Neutrophil (primary cell): ENCODE measurements around the gene LAIR1.
A peak's percentile ranks its signal among the peaks of the same experiment; 100 is the strongest.
"Not testable (repeated sequence)": the region's sequence is repeated elsewhere in the genome, so short reads cannot be mapped to it uniquely, and the experiment has no call there.

Experiments
- H3K27ac ChIP-seq: fragments of 200-600 bp; sonication (generic); 2 replicates; pipeline ENCODE4 v1.5.1; 2016; ENCODE audit warnings: mild to moderate bottlenecking, moderate library complexity
- H3K27me3 ChIP-seq: fragments of 200-600 bp; sonication (generic); 2 replicates; pipeline ENCODE4 v1.6.0; 2016; ENCODE audit warnings: mild to moderate bottlenecking
- H3K36me3 ChIP-seq: fragments of 200-600 bp; sonication (generic); 2 replicates; pipeline ENCODE4 v1.5.1; 2017
- H3K4me1 ChIP-seq, 2 experiments: fragments of 200-600 bp in 1 of 2; sonication (generic) in 1 of 2; 1 replicate in 1 of 2; 2 replicates in 1 of 2; pipeline versions ENCODE4 v1.5.1 to v1.6.1; 2013 to 2016; ENCODE audit warnings: low read depth in 1 of 2, low read length in 1 of 2, mild to moderate bottlenecking in 1 of 2, moderate library complexity in 1 of 2; ENCODE audit not compliant: control insufficient read depth in 1 of 2, insufficient read depth in 1 of 2
- H3K4me3 ChIP-seq, 2 experiments: fragments of 200-600 bp in 1 of 2; sonication (generic) in 1 of 2; 1 replicate in 1 of 2; 2 replicates in 1 of 2; pipeline ENCODE4 v1.5.1; 2013 to 2016; ENCODE audit warnings: low read depth in 1 of 2, low read length in 1 of 2, mild to moderate bottlenecking in 1 of 2, moderate library complexity in 1 of 2
- H3K9me3 ChIP-seq: fragments of 200-600 bp; sonication (generic); 2 replicates; pipeline ENCODE4 v1.5.1; 2016
- CTCF ChIP-seq: fragments of 200-600 bp; sonication (generic); IDR thresholded peaks from 2 replicates; pipeline ENCODE4 v1.5.1; 2016; ENCODE audit warnings: antibody characterized with exemption

Gene LAIR1

DNA sequence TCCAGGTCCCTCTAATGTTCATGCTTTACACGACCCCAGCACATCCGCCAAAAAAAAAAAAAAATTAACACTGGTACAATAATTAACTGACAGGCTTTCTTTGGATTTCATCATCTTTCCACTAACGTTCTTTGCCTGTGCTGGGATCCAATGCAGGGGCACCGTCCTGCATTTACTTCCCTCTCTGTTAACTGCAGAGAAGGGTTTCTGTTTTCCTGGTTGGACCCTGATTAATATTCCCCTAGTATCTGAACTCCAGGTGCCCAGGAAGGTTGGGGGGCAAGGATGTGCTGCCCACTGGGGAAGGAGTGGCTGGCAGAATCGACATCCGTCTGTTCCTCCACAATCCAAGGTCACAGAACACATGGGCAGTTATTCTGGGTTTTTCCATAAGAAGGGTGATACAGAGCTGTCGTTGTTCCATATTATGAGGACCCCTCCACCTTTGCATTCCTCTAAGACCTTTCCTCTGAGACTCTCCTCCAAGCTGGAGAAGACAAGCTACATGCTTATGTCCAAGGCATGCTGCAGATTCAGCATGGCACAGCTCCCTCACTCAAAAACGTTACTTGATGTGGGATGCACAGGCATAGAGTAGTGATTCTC is 4.5 kb upstream of the LAIR1 start:
- peak overlapping the region; percentile 73 for H3K27ac ChIP-seq
- H3K4me1 ChIP-seq = peaks cover 82 to 91% of the 10 kb centered on the region in 2 experiments
- H3K4me3 ChIP-seq = peak overlapping the region; percentile 10 to 28
- no peaks in the 10 kb centered on the region for H3K27me3 ChIP-seq
- no peaks in the 10 kb centered on the region for H3K36me3 ChIP-seq
- H3K9me3 ChIP-seq = no peaks in the 10 kb centered on the region
- TF ChIP-seq CTCF = no peak

GRCh38 chr19:54366811-54367210 is 2.1 kb upstream of the LAIR1 start:
- no peaks in the 10 kb centered on the region for H3K27me3 ChIP-seq
- H3K4me3 ChIP-seq = no peak overlapping the region
- peaks cover 79 to 91% of the 10 kb centered on the region in 2 experiments for H3K4me1 ChIP-seq
- no peak for TF ChIP-seq CTCF
- H3K9me3 ChIP-seq = no peaks in the 10 kb centered on the region
- H3K36me3 ChIP-seq = no peaks in the 10 kb centered on the region
- peak overlapping the region; percentile 84 for H3K27ac ChIP-seq

- not testable (repeated sequence) for H3K27me3 ChIP-seq, H3K9me3 ChIP-seq, H3K36me3 ChIP-seq
- H3K4me1 ChIP-seq = peaks cover 75 to 90% of the 10 kb centered on the region in 2 experiments
- peak overlapping the region in 1 of 2 experiments; percentile 49 for H3K4me3 ChIP-seq
- peak overlapping the region; percentile 84 for H3K27ac ChIP-seq
Observed at GRCh38 chr19:54365798-54366197, 1.1 kb upstream of the LAIR1 start.

DNA sequence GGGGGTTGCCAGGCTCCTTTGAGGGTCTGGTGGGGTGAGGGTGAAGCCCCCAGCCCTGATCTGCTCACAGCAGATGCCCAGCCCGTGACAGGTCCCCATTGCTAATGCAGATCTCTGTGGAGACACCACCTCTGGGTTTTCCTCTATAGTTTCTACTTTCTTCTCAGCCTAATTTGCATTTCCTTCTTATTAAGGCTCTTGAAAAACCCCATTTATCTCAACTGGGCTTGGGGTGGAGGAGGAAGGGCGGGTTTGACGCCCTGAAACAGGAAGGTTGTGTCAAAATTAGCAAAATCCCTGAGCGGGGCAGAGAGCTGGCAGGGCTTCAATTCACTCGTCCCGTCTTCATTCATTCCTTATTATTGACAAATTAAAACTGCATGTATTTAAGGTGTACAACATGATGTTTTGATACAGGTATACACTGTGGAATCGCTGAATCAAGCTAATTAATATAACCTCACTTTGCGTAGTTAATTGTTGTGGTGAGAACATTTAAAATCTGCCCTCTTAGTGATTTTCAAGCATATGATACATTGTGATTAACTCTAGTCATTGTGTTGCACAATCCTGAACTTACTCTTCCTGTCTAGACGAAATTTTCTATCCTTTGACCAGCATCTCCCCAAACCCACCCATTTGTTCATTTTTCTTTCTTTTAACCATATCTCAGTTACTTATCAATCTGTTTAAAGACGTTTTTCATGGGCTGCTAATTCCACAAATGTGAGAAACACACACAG is 2.9 kb downstream of the LAIR1 start:
- H3K27me3 ChIP-seq, H3K36me3 ChIP-seq, H3K9me3 ChIP-seq, H3K4me3 ChIP-seq: not testable (repeated sequence)
- H3K27ac ChIP-seq = peak overlapping the region; percentile 84
- H3K4me1 ChIP-seq = peaks cover 53 to 65% of the 10 kb centered on the region in 2 experiments

GRCh38 chr19:54359149-54359820 is 5.4 kb downstream of the LAIR1 start:
- Histone ChIP-seq H3K36me3 (peaks cover 19% of the 10 kb centered on the region), H3K4me1 (peaks cover 28 to 41% of the 10 kb centered on the region in 2 experiments)
- H3K9me3 ChIP-seq, H3K27ac ChIP-seq, H3K4me3 ChIP-seq, H3K27me3 ChIP-seq: not testable (repeated sequence)
- TF ChIP-seq CTCF = peak; percentile 57

GRCh38 chr19:54357381-54357780 is 7.3 kb downstream of the LAIR1 start:
- TF ChIP-seq CTCF = no peak
- Histone ChIP-seq H3K4me3 (no peak overlapping the region), H3K27me3 (no peaks in the 10 kb centered on the region), H3K9me3 (no peaks in the 10 kb centered on the region), H3K4me1 (peaks cover 16 to 31% of the 10 kb centered on the region in 2 experiments), H3K36me3 (peaks cover 19% of the 10 kb centered on the region), H3K27ac (peak overlapping the region; percentile 57)
